Activated B cell treated with CpG ODN at 0.5 μM for 24 hours (primary cell): ENCODE data around the gene ANO1. TPM values are rescaled to one million over a fixed set of nuclear protein-coding genes. Genes with fewer than 3 reads are reported as not detected.

ENCODE experiments used
- ATAC-seq: fragments of 200-7000 bp; cut with Tn5 transposase; one replicate; pipeline ENCODE4 v1.10.0; 2021; ENCODE audit warnings: low read depth, mild to moderate bottlenecking, moderate library complexity
- CTCF ChIA-PET: fragments of 350-600 bp; sonication (Branson Sonifier 250); formaldehyde crosslinking; loops from one replicate; lab custom pipeline; 2021; ENCODE audit warnings: antibody characterized with exemption; lab: Charles Lee
- POLR2A ChIA-PET: fragments of 350-600 bp; sonication (Branson Sonifier 250); formaldehyde crosslinking; loops from one replicate; lab custom pipeline; 2021; ENCODE audit warnings: antibody characterized with exemption; lab: Charles Lee
- DNase-seq: peaks from one replicate; pipeline ENCODE4 v3.0.0; 2022
- H3K27ac Mint-ChIP-seq: one replicate; pipeline ENCODE4 v1.8.0; 2020; ENCODE audit warnings: mixed read lengths
- H3K27me3 Mint-ChIP-seq: one replicate; pipeline ENCODE4 v1.8.0; 2021; ENCODE audit warnings: mixed read lengths
- H3K36me3 Mint-ChIP-seq: one replicate; pipeline ENCODE4 v1.8.0; 2021; ENCODE audit warnings: low read depth, mixed read lengths
- H3K4me1 Mint-ChIP-seq: one replicate; pipeline ENCODE4 v1.8.0; 2021; ENCODE audit warnings: mixed read lengths
- H3K4me3 Mint-ChIP-seq: one replicate; pipeline ENCODE4 v1.8.0; 2020; ENCODE audit warnings: mild to moderate bottlenecking, mixed read lengths
- H3K9me3 Mint-ChIP-seq: one replicate; pipeline ENCODE4 v1.8.0; 2020; ENCODE audit warnings: mixed read lengths
- CTCF ChIP-seq: fragments of 200-600 bp; IDR thresholded peaks from one replicate; pipeline ENCODE4 v1.8.0; 2022; ENCODE audit warnings: antibody characterized with exemption, mild to moderate bottlenecking
- intact Hi-C: fragments of 100-400 bp; cut with micrococcal nuclease; formaldehyde crosslinking; loops from one replicate; pipeline ENCODE4 v1.15.1; 2024
- total RNA-seq: library from RNA; stranded (reverse); gene quantifications from 2 replicates; pipeline ENCODE4 v1.2.3, GENCODE V29; 2022

ANO1 gene
- total RNA-seq, 1 donor from 2014 or later = not detected

DNA sequence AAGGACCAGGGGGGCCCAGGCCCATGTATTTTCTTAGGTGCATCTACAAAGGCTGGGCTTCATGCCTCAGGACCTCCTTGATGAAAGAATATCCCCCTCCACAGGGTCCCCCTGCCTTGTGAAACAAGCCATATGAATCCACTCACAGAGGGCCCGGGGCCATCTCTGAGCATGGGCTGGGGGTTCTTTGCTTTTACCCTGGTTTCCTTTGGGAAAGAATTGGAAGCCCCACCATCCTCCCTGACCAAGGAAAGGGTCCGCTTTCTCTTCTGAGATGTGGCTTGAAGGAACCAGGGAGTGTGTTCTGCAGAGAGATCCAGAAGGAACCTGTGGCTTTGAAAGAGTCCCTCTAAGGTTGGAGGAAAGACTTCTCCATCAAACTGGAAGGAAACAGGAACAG, 9.2 kb upstream of the ANO1 start:
- H3K4me3 Mint-ChIP-seq = no peak overlapping the region
- CTCF ChIA-PET = no interaction called here
- DNase-seq (no peak), ATAC-seq (no peak)
- H3K27me3 Mint-ChIP-seq = peaks cover 57% of the 10 kb centered on the region
- H3K27ac Mint-ChIP-seq = no peak overlapping the region
- TF ChIP-seq CTCF = no peak
- POLR2A ChIA-PET = no interaction called here
- no peaks in the 10 kb centered on the region for H3K4me1 Mint-ChIP-seq
- intact Hi-C loops = no loop called here
- H3K36me3 Mint-ChIP-seq = no peaks in the 10 kb centered on the region
- H3K9me3 Mint-ChIP-seq = no peaks in the 10 kb centered on the region

DNA sequence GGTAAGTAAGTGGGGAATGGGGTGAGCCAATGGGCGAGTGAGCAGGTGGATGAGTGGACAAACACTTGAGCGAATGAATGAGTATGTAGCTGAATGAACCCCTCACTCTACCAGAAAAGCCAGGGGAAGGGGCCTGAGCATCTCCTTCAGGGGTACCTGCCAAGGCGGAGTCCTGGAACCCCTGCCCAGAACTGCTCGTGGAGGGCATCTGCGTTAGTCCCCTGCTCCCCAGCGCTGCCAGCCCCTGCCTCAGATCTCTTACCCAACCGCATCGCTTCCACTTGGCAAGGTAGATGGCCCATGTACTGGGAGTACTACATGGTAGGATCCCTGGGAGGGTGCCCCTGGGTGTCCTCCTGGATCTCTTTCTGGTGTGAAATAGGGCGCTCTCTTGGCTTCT, 7.4 kb upstream of the ANO1 start:
- POLR2A ChIA-PET = no interaction called here
- no peak overlapping the region for H3K27ac Mint-ChIP-seq

DNA sequence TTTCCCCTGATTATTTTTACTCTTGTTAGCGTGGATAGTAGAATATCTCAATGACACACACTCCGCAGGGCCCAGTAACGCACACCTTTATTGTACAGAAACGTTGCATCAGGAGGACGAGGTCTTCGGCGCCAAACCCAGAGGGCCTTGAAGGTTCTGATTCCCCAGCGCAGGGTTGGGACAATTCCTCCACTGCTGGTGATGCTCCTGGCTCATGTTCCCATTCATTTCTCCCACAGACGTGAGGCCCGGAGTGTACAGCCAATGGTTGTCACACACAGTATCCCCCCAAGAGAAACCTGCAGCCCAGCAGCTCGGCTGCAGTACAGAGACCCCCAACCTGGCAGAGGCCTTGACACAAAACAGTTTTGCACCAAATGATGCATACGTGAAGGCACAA, 6.1 kb upstream of the ANO1 start:
- ATAC-seq = no peak
- peaks cover 79% of the 10 kb centered on the region for H3K27me3 Mint-ChIP-seq
- no peaks in the 10 kb centered on the region for H3K9me3 Mint-ChIP-seq
- CTCF ChIA-PET = no interaction called here
- no peak for TF ChIP-seq CTCF
- H3K4me1 Mint-ChIP-seq = no peaks in the 10 kb centered on the region
- intact Hi-C loops = no loop called here
- no peak overlapping the region for H3K4me3 Mint-ChIP-seq
- POLR2A ChIA-PET = no interaction called here
- no peaks in the 10 kb centered on the region for H3K36me3 Mint-ChIP-seq
- no peak overlapping the region for H3K27ac Mint-ChIP-seq
- DNase-seq = no peak

More for the DNA sequence above, 7.4 kb upstream of the ANO1 start:
- Mint-ChIP-seq H3K36me3 (no peaks in the 10 kb centered on the region), H3K4me3 (no peak overlapping the region), H3K9me3 (no peaks in the 10 kb centered on the region), H3K4me1 (no peaks in the 10 kb centered on the region), H3K27me3 (peaks cover 70% of the 10 kb centered on the region)
- TF ChIP-seq CTCF = no peak
- ATAC-seq (no peak), DNase-seq (no peak)
- CTCF ChIA-PET = no interaction called here
- intact Hi-C loops = no loop called here

DNA sequence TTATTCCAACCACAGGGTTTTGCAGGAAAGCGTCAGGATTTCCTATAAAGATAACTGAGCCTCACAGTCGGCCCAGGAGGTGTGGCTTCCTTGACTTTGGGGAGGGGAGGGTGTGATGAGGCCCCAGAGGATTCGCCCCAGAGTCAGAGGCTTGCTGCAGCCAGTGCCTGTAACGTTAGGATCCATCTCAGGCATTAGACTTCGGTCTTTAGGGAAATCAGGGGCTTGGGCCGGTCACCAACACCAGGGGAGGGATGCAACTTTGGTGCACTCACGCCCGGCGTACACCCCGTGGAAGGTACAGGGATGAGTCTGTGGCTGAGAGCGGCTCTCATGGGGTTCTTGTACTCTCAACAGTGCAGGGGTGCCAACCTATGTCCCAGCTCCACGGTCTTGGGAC, 5.7 kb upstream of the ANO1 start:
- no peaks in the 10 kb centered on the region for H3K4me1 Mint-ChIP-seq
- intact Hi-C loops = no loop called here
- no peak overlapping the region for H3K27ac Mint-ChIP-seq
- CTCF ChIA-PET = no interaction called here
- peaks cover 82% of the 10 kb centered on the region for H3K27me3 Mint-ChIP-seq
- DNase-seq = no peak
- no peak overlapping the region for H3K4me3 Mint-ChIP-seq
- no peaks in the 10 kb centered on the region for H3K9me3 Mint-ChIP-seq
- ATAC-seq = no peak
- POLR2A ChIA-PET = no interaction called here
- no peak for TF ChIP-seq CTCF
- no peaks in the 10 kb centered on the region for H3K36me3 Mint-ChIP-seq

- no peaks in the 10 kb centered on the region for H3K4me1 Mint-ChIP-seq
- H3K27ac Mint-ChIP-seq = no peak overlapping the region
- ChIA-PET CTCF (no interaction called here), POLR2A (no interaction called here)
- ATAC-seq (no peak), DNase-seq (no peak)
- H3K4me3 Mint-ChIP-seq = no peak overlapping the region
- no peaks in the 10 kb centered on the region for H3K9me3 Mint-ChIP-seq
- no peaks in the 10 kb centered on the region for H3K36me3 Mint-ChIP-seq
- intact Hi-C loops = no loop called here
- TF ChIP-seq CTCF = no peak
- peaks cover 80% of the 10 kb centered on the region for H3K27me3 Mint-ChIP-seq
These were observed 5.0 kb upstream of the ANO1 start for GRCh38 chr11:70072861-70073755.
